Activated T-cell treated with anti-CD3 and anti-CD28 coated beads, Interleukin-2, amount 50 U/mL, for 72 hours (primary cell): Measurements from ENCODE around the gene S100A1. TPM values are rescaled to one million over a fixed set of nuclear protein-coding genes. Genes with fewer than 3 reads are reported as not detected.
A peak's percentile ranks its signal among the peaks of the same experiment; 100 is the strongest.
"Not testable (repeated sequence)": the region's sequence is repeated elsewhere in the genome, so short reads cannot be mapped to it uniquely, and the experiment has no call there.

Experiments
- ATAC-seq, 2 donors: fragments of 150-1000 bp; cut with Tn5 transposase; replicated peaks in 1 of 2; 2 replicates each; pipeline ENCODE4 v1.10.0; 2021; ENCODE audit warnings: moderate library complexity in 2 of 2, mild to moderate bottlenecking in 1 of 2
- DNase-seq, 2 donors: peaks; one replicate each; pipeline ENCODE4 v3.0.0; 2021 to 2022; ENCODE audit warnings: mixed read lengths in 1 of 2
- H3K27ac Mint-ChIP-seq: one replicate; pipeline ENCODE4 v1.8.0; 2022; ENCODE audit warnings: mild to moderate bottlenecking, moderate library complexity, mixed read lengths
- H3K27me3 Mint-ChIP-seq: one replicate; pipeline ENCODE4 v1.8.0; 2022; ENCODE audit warnings: low read depth, mixed read lengths
- H3K36me3 Mint-ChIP-seq, 2 donors: one replicate each; pipeline ENCODE4 v1.8.0; 2022; ENCODE audit warnings: mixed read lengths in 2 of 2, mild to moderate bottlenecking in 1 of 2; ENCODE audit not compliant: insufficient read depth in 2 of 2
- H3K4me1 Mint-ChIP-seq: one replicate; pipeline ENCODE4 v1.8.0; 2022; ENCODE audit warnings: low read depth, mixed read lengths
- H3K4me3 Mint-ChIP-seq, 2 donors: one replicate each; pipeline ENCODE4 v1.8.0; 2022; ENCODE audit warnings: mild to moderate bottlenecking in 2 of 2, mixed read lengths in 2 of 2, moderate library complexity in 2 of 2
- H3K9me3 Mint-ChIP-seq, 2 donors: one replicate each; pipeline ENCODE4 v1.8.0; 2022; ENCODE audit warnings: mixed read lengths in 2 of 2
- total RNA-seq, 2 donors: library from RNA; stranded (reverse); gene quantifications; one replicate each; pipeline ENCODE4 v1.2.3, GENCODE V29; 2022

The S100A1 gene
- total RNA-seq, 2 donors from 2014 or later = not detected

DNA sequence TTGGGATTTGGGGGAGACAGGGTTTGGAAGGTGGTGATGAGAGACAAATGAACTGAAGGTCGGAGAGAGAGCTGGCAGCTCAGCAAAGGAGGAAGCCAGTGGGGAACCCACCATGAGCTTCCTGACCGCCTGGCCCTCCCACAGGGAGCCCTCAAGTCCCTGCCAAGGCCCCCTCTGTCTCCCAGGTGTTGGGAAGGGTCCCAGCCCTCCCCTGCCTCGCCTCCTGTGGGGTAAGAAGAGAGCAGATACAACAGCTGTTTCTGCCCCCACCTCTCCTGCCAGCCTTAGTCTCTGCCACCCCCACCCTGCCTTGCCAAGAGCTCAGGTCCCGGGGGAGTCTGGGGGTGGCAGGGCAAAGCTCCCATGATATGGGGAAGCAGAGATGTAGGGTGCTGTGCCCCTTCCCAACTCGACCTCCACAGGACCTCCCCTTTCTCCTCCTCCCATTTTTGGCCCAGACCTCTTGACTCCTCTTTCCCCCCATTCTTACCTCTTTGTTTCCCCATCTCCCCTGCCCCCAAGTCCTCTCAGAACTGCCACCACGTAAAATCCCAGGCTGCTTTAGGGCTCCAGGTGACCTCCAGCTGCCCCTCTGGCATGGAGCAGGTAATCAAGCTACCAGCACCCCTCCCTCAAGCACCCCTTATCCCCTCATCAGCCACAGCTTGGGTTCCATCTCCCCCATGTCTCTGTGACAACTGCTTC is 556 bp downstream of the S100A1 start:
- Mint-ChIP-seq H3K36me3 (peaks cover 1 to 2% of the 10 kb centered on the region in 2 donors), H3K4me3 (no peak overlapping the region), H3K27me3 (peaks cover 5% of the 10 kb centered on the region), H3K4me1 (peaks cover 36% of the 10 kb centered on the region), H3K9me3 (peaks cover 0 to 3% of the 10 kb centered on the region in 2 donors), H3K27ac (no peak overlapping the region)
- no peak for DNase-seq
- ATAC-seq = no peak

DNA sequence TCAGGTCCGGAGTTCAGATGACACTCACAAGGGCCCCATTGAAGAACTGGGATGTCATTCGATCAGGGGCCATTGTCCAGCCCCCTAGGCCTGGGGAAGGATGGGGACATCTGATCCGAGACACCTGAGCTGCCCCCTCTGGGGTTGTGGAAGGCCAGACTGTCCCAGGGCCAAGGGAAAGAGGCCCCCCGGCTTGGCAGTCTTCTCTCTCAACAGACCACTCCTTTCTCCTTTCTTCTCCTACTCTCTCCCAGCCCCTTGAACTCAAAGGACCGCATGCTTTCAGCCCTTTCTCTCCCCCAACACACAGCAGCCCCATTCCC is 1.1 kb downstream of the S100A1 start:
- peaks cover 3 to 4% of the 10 kb centered on the region in 2 donors for H3K36me3 Mint-ChIP-seq
- H3K27me3 Mint-ChIP-seq = peaks cover 5% of the 10 kb centered on the region
- ATAC-seq = no peak
- peaks cover 0 to 3% of the 10 kb centered on the region in 2 donors for H3K9me3 Mint-ChIP-seq
- DNase-seq = no peak
- H3K4me3 Mint-ChIP-seq = no peak overlapping the region
- peaks cover 37% of the 10 kb centered on the region for H3K4me1 Mint-ChIP-seq
- no peak overlapping the region for H3K27ac Mint-ChIP-seq

- ATAC-seq = no peak
- Mint-ChIP-seq H3K36me3 (peaks cover 5 to 6% of the 10 kb centered on the region in 2 donors), H3K27ac (no peak overlapping the region), H3K4me3 (no peak overlapping the region), H3K4me1 (peaks cover 37% of the 10 kb centered on the region), H3K9me3 (peaks cover 0 to 3% of the 10 kb centered on the region in 2 donors), H3K27me3 (peaks cover 5% of the 10 kb centered on the region)
- no peak for DNase-seq
Observed at GRCh38 chr1:153629971-153630370, 1.7 kb downstream of the S100A1 start.

GRCh38 chr1:153630384-153630783 is 2.1 kb downstream of the S100A1 start:
- H3K4me3 Mint-ChIP-seq = no peak overlapping the region
- H3K27me3 Mint-ChIP-seq = peaks cover 5% of the 10 kb centered on the region
- DNase-seq (no peak), ATAC-seq (no peak)
- H3K27ac Mint-ChIP-seq = no peak overlapping the region
- H3K36me3 Mint-ChIP-seq = peaks cover 5 to 6% of the 10 kb centered on the region in 2 donors
- H3K4me1 Mint-ChIP-seq = peaks cover 37% of the 10 kb centered on the region
- H3K9me3 Mint-ChIP-seq = peaks cover 0 to 3% of the 10 kb centered on the region in 2 donors

DNA sequence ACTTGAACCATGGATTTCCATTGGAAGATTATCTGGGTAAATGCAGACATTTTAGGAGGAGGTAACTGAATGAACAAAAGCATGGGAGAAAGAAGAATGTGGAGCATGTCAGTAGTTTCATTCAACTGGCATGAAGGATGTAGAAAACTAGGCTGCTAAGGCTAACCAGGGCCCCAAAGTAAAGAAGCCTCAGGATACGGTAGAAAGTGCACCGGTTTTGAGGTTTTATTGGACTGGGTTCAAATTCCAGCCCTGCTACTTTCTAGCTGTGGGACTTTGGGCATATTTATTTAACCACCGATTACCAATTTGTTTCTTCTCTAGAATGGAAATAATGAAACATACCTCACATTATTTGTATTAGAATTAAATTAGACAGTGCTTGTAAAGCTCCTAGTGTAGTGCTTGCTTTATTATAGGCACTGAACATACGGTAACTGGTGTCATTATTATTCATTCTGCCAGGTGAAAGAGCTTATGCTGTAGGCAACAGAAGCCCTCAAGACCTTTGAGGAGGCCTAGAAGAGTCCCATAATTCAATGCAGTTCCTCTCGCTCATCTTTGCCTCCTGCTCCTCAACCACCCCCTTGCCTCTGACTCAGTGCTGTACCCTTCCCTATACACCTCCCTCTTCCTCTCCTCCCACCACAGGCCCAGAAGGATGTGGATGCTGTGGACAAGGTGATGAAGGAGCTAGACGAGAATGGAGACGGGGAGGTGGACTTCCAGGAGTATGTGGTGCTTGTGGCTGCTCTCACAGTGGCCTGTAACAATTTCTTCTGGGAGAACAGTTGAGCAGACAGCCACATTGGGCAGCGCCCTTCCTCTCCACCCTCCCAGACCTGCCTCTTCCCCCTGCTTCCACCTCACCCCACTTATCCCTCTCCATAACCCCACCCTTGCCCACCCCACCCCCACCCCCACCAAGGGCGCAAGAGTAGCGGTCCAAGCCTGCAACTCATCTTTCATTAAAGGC is 3.1 kb downstream of the S100A1 start:
- peak overlapping the region; percentile 73 for H3K27ac Mint-ChIP-seq
- peaks cover 0 to 3% of the 10 kb centered on the region in 2 donors for H3K9me3 Mint-ChIP-seq
- peaks cover 43% of the 10 kb centered on the region for H3K4me1 Mint-ChIP-seq
- H3K4me3 Mint-ChIP-seq = peak overlapping the region in 1 of 2 donors; percentile 37
- DNase-seq (no peak), ATAC-seq (no peak)
- peaks cover 2% of the 10 kb centered on the region for H3K27me3 Mint-ChIP-seq
- peaks cover 6 to 7% of the 10 kb centered on the region in 2 donors for H3K36me3 Mint-ChIP-seq

DNA sequence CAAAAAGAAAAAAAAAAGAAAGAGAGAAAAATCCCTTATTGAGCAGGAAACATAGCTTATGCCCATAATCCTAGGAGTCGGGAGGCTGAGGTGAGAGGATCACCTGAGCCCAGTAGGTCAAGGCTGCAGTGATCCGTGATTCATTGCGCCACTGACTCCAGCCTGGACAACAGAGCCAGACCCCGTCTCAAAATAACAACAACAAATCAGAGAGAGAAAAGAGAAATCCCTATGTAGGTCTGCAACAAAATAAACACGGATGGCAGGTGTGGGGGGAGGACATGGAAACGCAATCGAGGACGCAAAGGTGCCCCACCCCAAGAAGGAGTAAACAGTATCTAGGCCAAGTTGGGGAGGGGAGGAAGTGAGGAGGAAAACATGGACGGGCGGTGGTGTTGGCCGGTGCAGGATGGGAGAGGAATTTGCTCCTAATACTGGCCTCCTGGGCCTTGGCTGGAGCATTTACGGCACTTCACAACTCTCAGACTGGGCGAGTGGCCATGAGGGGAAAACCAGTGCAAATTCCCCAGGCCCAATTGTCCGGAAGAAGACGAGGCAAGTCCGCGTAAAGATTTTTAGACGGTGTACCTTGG is 5.0 kb downstream of the S100A1 start:
- H3K27ac Mint-ChIP-seq = peak overlapping the region; percentile 36
- peaks cover 14 to 20% of the 10 kb centered on the region in 2 donors for H3K36me3 Mint-ChIP-seq
- peaks cover 0 to 3% of the 10 kb centered on the region in 2 donors for H3K9me3 Mint-ChIP-seq
- ATAC-seq = no peak
- no peak for DNase-seq
- peaks cover 52% of the 10 kb centered on the region for H3K4me1 Mint-ChIP-seq
- peak overlapping the region; percentile 92 to 95 for H3K4me3 Mint-ChIP-seq
- H3K27me3 Mint-ChIP-seq = no peaks in the 10 kb centered on the region

GRCh38 chr1:153633754-153634665 is 5.8 kb downstream of the S100A1 start, which contains the start of gene CHTOP:
CHTOP (plus strand) TSS chr1:153634066; CDS start chr1:153636589, 2,523 bp downstream.
- peaks cover 52% of the 10 kb centered on the region for H3K4me1 Mint-ChIP-seq
- H3K27me3 Mint-ChIP-seq = no peaks in the 10 kb centered on the region
- H3K9me3 Mint-ChIP-seq = peaks cover 0 to 3% of the 10 kb centered on the region in 2 donors
- peaks cover 14 to 22% of the 10 kb centered on the region in 2 donors for H3K36me3 Mint-ChIP-seq
- H3K4me3 Mint-ChIP-seq = peak within 1 kb of the TSS; percentile 92 to 95
- ATAC-seq (peak; percentile 91 to 92), DNase-seq (peak; percentile 97 to 99)
- peak within 1 kb of the TSS; percentile 94 for H3K27ac Mint-ChIP-seq

- Mint-ChIP-seq H3K27ac (peak overlapping the region; percentile 76), H3K27me3 (no peaks in the 10 kb centered on the region), H3K36me3 (peaks cover 14 to 25% of the 10 kb centered on the region in 2 donors), H3K9me3 (peaks cover 0 to 3% of the 10 kb centered on the region in 2 donors), H3K4me3 (peak overlapping the region; percentile 92 to 95), H3K4me1 (peaks cover 54% of the 10 kb centered on the region)
- ATAC-seq (no peak), DNase-seq (no peak)
Observed at GRCh38 chr1:153635872-153636271, 7.6 kb downstream of the S100A1 start.

GRCh38 chr1:153636312-153636711 is 8.1 kb downstream of the S100A1 start:
- H3K36me3 Mint-ChIP-seq = peaks cover 14 to 29% of the 10 kb centered on the region in 2 donors
- ATAC-seq = no peak

GRCh38 chr1:153638261-153638660 is 10.0 kb downstream of the S100A1 start:
- Mint-ChIP-seq H3K27me3 (no peaks in the 10 kb centered on the region), H3K9me3 (peaks cover 0 to under 1% of the 10 kb centered on the region in 2 donors)

More at GRCh38 chr1:153636312-153636711, 8.1 kb downstream of the S100A1 start:
- Mint-ChIP-seq H3K4me3 (peak overlapping the region; percentile 92 to 95), H3K27me3 (no peaks in the 10 kb centered on the region), H3K4me1 (peaks cover 53% of the 10 kb centered on the region), H3K9me3 (peaks cover 0 to 3% of the 10 kb centered on the region in 2 donors), H3K27ac (peak overlapping the region; percentile 76)
- DNase-seq = no peak

GRCh38 chr1:153639280-153639679 is 11.0 kb downstream of the S100A1 start:
- Mint-ChIP-seq H3K27ac (no peak overlapping the region), H3K36me3 (peaks cover 12 to 48% of the 10 kb centered on the region in 2 donors), H3K4me3 (no peak overlapping the region), H3K9me3 (no peaks in the 10 kb centered on the region), H3K4me1 (peaks cover 47% of the 10 kb centered on the region), H3K27me3 (no peaks in the 10 kb centered on the region)
- no peak for ATAC-seq
- no peak for DNase-seq

More at GRCh38 chr1:153638261-153638660, 10.0 kb downstream of the S100A1 start:
- Mint-ChIP-seq H3K4me1 (peaks cover 43% of the 10 kb centered on the region), H3K27ac (peak overlapping the region; percentile 52), H3K36me3 (peaks cover 12 to 39% of the 10 kb centered on the region in 2 donors), H3K4me3 (no peak overlapping the region)
- no peak for DNase-seq
- no peak for ATAC-seq

GRCh38 chr1:153640213-153640612 is 12.0 kb downstream of the S100A1 start:
- not testable (repeated sequence) for H3K4me3 Mint-ChIP-seq

More at GRCh38 chr1:153640213-153640612, 12.0 kb downstream of the S100A1 start:
- Mint-ChIP-seq H3K4me1 (peaks cover 55% of the 10 kb centered on the region), H3K36me3 (peaks cover 12 to 54% of the 10 kb centered on the region in 2 donors)
- H3K9me3 Mint-ChIP-seq, H3K27ac Mint-ChIP-seq, DNase-seq, H3K27me3 Mint-ChIP-seq, ATAC-seq: not testable (repeated sequence)
